ENCODE measurements around the gene ZNF831. TPM values are rescaled to one million over a fixed set of nuclear protein-coding genes. Genes with fewer than 3 reads are reported as not detected.

The ZNF831 gene
- polyA plus RNA-seq, 4 donors, result 0.08 to 0.14 (median 0.12) TPM

- no peak for DNase-seq (ENCODE audit: low read depth in 4 of 4, low spot score in 3 of 4)
Observed at GRCh38 chr20:59154317-59155013, 9.2 kb upstream of the ZNF831 start.

- DNase-seq (ENCODE audit: low read depth in 4 of 4, low spot score in 3 of 4), result no peak
Observed at GRCh38 chr20:59157064-59157463, 6.6 kb upstream of the ZNF831 start.

- DNase-seq (ENCODE audit: low read depth in 4 of 4, low spot score in 3 of 4), result no peak
Observed at GRCh38 chr20:59157531-59157930, 6.1 kb upstream of the ZNF831 start.

- DNase-seq (ENCODE audit: low read depth in 4 of 4, low spot score in 3 of 4), result no peak
Observed at GRCh38 chr20:59157961-59158541, 5.6 kb upstream of the ZNF831 start.

- DNase-seq (ENCODE audit: low read depth in 4 of 4, low spot score in 3 of 4), result no peak
Observed at GRCh38 chr20:59158673-59159072, 4.9 kb upstream of the ZNF831 start.

DNA sequence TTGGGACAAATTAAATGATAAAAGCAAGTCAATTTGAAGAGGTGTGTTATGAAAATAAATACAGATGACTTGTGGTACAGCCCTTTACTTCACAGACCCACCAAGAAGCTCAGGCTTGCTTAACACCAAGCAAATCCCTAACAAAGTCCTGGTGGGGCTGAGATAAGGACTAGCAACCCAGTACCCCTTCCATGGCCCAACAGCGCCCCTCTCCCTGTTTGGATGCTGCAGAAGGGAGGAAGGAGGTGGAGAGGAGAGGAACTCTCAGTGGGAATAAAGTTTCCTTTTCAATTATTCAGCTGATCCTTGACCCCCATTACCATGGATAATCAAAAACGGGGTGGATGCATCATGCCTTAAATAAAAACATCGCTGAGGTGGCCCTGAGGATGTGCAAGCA lies 4.5 kb upstream of the ZNF831 start:
- no peak for DNase-seq (ENCODE audit: low read depth in 4 of 4, low spot score in 3 of 4)

DNA sequence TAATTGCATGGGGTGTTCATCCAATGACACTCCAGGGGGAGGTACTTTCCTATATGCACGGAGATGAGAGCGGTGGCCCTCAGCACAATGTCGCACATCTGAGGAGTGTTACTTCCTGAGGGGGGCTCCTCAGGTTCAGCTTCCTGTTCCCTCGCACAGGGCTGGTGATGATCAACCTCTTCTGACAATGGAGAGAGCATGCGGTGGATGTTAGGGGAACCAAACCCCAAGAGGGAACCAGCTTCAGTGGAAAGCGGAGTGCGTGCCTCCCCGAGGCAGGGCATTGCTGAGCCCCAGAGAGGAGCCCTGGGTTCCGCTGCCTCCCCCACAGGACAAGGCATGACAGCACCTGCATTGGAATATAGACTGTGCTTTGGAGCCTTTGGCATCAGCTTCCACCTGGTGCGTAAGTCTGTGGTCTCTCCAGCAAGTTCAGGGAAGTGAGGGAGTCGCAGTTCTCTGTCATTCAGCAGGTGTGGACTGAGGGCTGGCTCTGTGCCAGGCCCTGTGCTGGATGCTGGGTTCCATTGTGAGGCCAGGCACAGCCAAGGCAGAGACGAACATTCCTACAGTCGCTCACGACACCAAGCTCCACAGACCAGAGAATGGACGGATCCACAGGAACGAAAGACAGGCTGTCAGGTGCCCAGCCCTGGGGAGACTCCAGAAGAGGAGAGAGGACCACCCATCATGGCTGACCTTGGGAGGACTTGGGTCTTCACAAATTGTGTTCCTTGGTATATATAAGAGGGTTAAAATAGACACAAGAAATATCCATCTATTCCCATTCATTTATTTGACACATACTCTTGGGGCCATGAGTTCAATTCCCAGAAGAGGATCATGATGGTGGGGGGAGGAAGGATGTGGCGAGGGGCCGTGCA lies 3.9 kb upstream of the ZNF831 start:
- DNase-seq (ENCODE audit: low read depth in 4 of 4, low spot score in 3 of 4), result no peak

DNA sequence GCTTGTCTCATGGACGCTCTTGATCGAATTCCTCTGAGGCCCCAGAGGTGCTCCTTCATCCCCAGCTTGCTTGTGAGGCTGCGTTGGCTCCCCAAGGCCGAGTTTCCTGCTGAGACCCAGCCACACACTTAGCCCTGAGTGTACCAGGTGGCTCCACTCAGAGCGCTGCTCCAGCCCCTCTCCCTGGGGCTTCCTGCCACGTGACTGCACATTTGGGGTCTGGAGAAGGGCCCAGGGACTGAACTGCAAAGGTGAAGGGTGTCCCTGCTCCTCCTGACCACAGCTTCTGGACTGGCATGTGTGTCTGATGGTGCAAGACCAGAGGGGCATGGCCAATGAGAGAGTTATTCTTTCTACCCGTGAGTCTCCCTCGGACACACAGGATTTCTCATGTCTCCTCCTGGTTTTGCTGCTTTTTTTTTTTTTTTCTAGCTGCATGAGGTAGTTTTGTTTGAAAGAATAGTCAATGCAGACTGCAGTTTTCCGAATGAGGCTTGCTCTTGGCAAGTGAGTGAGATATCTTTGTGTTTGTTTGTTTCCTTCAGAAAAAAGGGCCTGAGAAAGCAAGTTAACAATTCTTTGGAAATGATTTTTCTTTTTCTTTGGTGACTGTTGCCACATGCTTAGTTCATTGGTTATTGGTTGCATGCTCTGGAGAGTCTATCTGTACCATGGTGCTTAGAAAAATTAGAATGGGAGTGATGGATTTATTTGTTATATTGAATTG lies 3.1 kb upstream of the ZNF831 start:
- DNase-seq (ENCODE audit: low read depth in 4 of 4, low spot score in 3 of 4), result no peak

DNA sequence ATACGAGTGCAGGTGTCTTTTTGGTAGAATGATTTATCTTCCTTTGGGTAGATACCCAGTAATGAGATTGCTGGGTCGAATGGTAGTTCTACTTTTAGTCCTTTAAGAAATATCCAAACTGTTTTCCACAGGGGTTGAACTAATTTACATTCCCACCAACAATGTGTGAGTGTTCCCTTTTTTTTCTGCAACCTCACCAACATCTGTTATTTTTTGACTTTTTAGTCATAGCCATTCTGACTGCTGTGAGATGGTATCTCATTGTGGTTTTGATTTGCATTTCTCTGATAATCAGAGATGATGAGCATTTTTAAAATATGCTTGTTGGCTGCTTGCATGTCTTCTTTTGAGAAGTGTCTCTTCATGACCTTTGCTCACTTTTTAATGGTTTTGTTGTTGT lies 1.9 kb upstream of the ZNF831 start:
- no peak for DNase-seq (ENCODE audit: low read depth in 4 of 4, low spot score in 3 of 4)

DNA sequence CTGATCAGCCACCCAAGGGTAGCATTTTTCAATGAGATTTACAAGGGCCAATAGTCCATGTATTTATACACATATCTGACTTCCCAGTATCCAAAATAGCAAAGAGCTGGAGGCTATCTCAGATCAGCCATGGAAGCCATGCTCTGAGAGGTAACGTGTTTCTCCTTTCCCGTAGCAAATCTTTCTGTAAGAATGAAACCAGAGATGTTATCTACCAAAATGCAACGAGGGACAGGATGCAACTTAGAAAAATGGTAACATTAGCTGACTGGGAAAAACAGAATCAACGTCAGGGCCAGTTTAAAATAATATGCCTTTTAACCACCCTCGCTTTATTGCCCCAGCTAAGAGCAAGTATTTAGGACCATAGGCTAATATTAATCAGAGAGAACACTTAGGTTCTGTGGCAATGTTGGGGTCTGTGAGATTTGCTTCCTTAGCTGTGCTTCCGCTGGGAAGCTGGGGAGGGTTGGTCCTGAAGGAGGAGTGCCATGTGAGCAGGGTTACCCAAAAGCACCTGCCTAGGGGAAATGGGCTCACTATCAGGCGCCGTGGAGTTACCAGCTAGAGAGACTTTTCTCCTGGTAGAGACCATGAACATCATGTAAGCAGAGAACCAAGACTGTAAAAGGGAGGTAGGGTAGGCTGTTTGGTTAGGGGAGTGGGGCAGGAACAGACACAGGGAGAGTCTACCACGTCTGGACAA lies 1.2 kb downstream of the ZNF831 start:
- no peak for DNase-seq (ENCODE audit: low read depth in 4 of 4, low spot score in 3 of 4)

DNA sequence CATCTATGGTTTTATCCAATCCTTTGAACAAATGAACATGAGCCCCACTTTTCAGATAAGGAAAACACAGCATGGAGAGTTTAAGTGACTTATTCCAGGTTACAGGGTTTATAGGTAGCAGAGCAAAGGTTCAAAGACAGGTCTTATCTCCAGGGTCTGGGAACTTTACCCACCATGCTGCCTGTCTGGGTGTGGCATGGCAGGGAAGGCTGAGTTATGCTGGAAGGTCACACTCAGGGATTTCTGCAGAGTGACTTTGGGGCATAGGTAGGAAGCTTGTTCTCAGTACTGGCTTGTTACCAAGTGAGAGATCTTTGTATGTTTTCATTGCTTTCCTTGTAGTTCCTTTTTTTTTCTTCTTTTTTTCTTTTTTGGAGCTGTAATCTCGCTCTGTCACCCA lies 1.8 kb downstream of the ZNF831 start:
- DNase-seq (ENCODE audit: low read depth in 4 of 4, low spot score in 3 of 4), result no peak

GRCh38 chr20:59165891-59166709 lies 2.5 kb downstream of the ZNF831 start:
- DNase-seq (ENCODE audit: low read depth in 4 of 4, low spot score in 3 of 4), result no peak

DNA sequence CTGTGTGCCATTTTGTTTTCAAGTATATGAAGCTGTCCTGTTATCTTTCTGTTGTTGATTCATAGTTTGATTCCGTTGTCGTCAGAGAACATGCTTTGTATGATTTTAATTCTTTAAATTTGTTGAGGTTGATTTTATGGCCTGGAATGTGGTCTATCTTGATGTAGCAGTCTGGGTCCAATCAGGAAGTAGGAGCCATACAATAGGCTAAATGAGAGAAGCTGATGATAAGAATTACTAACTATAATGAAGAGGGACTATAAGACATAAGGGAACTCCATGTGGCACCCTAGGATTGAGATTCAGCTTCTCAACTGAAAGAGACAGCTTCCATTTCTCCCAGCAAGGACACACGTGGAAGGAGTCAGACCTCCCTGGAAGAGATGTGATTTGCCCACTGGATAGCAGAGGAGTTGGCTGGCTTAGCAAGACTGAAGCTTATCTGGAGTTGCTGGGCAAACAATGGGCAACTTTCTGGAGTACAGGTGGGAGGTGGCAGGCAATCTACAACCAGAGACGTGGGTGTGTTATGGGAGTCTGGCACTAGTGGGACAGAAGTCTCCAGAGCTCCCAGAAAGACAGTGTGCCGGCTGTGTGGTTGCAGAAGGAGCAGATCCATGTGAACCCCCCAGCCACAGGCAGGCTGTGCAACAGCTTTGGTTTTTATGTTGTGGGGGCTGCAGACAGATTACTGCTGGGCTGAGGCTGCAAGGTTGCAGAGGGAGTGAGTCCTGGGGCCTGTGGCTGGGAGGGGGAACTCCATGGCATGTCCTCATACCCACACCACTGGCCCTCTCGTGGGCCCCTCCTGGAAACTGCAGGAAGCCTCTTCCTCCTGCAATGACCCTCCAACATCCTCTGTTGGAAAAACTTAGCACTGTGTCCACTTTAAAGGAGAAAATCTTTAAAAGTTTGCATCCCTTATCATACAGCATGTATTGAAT lies 7.1 kb downstream of the ZNF831 start:
- DNase-seq (ENCODE audit: low read depth in 4 of 4, low spot score in 3 of 4), result no peak

- DNase-seq (ENCODE audit: low read depth in 4 of 4, low spot score in 3 of 4), result no peak
Observed at GRCh38 chr20:59171986-59172385, 8.4 kb downstream of the ZNF831 start.

DNA sequence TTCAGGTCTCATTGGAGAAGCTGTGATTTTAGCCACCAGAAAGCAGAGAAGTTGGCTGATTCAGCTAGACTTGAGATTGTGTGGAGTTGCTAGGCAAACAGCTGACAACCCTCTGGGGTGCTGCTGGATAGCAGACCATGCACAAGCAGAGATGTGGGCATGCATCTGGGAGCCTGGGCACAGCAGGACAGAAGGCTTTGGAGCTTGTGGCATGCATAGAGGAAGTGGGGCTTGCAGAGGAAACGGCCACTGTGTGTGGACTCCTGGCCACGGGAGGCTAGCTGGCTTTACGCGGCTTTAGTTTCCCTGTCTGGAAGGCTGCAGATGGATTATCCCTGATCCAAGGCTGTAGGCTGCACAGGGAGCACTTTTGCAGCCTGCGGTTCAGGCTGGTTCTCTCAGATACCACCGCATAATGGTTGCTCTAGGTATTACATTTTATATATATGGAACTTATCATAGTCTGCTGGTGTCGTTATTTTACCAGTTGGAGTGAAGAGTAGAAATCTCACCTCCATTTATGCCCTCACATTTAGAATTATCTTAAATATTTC lies 10.4 kb downstream of the ZNF831 start:
- DNase-seq (ENCODE audit: low read depth in 4 of 4, low spot score in 3 of 4), result no peak

GRCh38 chr20:59175002-59175401 lies 11.4 kb downstream of the ZNF831 start:
- no peak for DNase-seq (ENCODE audit: low read depth in 4 of 4, low spot score in 3 of 4)

- no peak for DNase-seq (ENCODE audit: low read depth in 4 of 4, low spot score in 3 of 4)
Observed at GRCh38 chr20:59175861-59176260, 12.2 kb downstream of the ZNF831 start.

DNA sequence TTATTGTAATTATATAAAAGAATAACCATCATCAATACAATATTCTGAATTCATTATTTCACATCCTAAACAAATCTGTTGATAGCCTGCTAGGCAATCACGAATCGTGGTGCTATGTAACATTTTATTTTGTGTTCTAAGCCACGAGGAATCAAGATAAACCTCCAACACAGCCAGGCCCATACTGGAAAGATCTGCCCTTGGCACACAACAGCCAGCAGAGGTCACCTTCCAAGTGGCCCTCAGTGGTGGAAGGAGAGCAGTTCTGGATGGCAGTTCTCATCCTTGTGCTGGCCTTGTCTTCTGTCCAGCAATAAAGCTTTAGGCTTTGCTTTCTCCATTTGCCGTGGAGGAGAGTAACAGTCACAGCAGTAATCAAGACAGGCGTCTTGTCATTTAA lies 13.2 kb downstream of the ZNF831 start:
- no peak for DNase-seq (ENCODE audit: low read depth in 4 of 4, low spot score in 3 of 4)
